BJ (cell line): ENCODE measurements around the gene RTKN2. TPM values are rescaled to one million over a fixed set of nuclear protein-coding genes. Genes with fewer than 3 reads are reported as not detected.

Experiments
- CTCF ChIA-PET: fragments of 350-600 bp; formaldehyde crosslinking; extraction: SDS; loops from one replicate; lab custom pipeline; 2021; ENCODE audit warnings: antibody characterized with exemption, inconsistent platforms; lab: Yijun Ruan, JAX
- POLR2A ChIA-PET: fragments of 300-600 bp; sonication (Branson Sonifier 250); formaldehyde crosslinking; extraction: SDS; loops from one replicate; lab custom pipeline; 2021; ENCODE audit warnings: antibody characterized with exemption; lab: Charles Lee
- DNase-seq: peaks from one replicate; pipeline ENCODE4 v3.0.0-alpha.2; 2011; ENCODE audit warnings: low read depth
- H3K27me3 ChIP-seq: 2 replicates; pipeline ENCODE4 v1.6.0; 2011; ENCODE audit warnings: low read length; ENCODE audit not compliant: control insufficient read depth, insufficient read depth
- H3K36me3 ChIP-seq: 2 replicates; pipeline ENCODE4 v1.5.1; 2011; ENCODE audit warnings: low read length; ENCODE audit not compliant: control insufficient read depth, insufficient read depth
- H3K4me3 ChIP-seq: 2 replicates; pipeline ENCODE4 v1.5.1; 2011; ENCODE audit warnings: low read depth, mild to moderate bottlenecking, control low read depth, low read length
- CTCF ChIP-seq: IDR thresholded peaks from 2 replicates; pipeline ENCODE4 v1.5.1; 2011; ENCODE audit warnings: low read depth, mild to moderate bottlenecking, control low read depth, inconsistent platforms, low read length, moderate library complexity; ENCODE audit not compliant: insufficient read depth
- polyA plus RNA-seq: library from polyadenylated mRNA; depleted of rRNA; stranded (reverse); fragments of >200 nt; gene quantifications from 2 replicates; pipeline ENCODE4 v1.2.3, GENCODE V29; 2011

Gene RTKN2
- polyA plus RNA-seq, 1 experiment: 1.5 TPM

- Histone ChIP-seq H3K4me3 (no peak overlapping the region), H3K36me3 (no peaks in the 10 kb centered on the region), H3K27me3 (no peaks in the 10 kb centered on the region)
- ChIA-PET POLR2A (no interaction called here), CTCF (interaction anchor here (1.3 kb wide), 1 partner anchor 21 kb away, joined by 3 read pairs; no protein-coding TSS in a partner anchor)
- no peak for DNase-seq
- no peak for TF ChIP-seq CTCF
These were observed 81.5 kb downstream of the RTKN2 start for GRCh38 chr10:62186999-62187675.

GRCh38 chr10:62185919-62186692 is 82.5 kb downstream of the RTKN2 start:
- ChIA-PET POLR2A (no interaction called here), CTCF (no interaction called here)
- no peak for TF ChIP-seq CTCF
- no peak for DNase-seq
- Histone ChIP-seq H3K36me3 (no peaks in the 10 kb centered on the region), H3K4me3 (no peak overlapping the region), H3K27me3 (no peaks in the 10 kb centered on the region)

- ChIA-PET CTCF (no interaction called here), POLR2A (no interaction called here)
These were observed 84.5 kb downstream of the RTKN2 start for GRCh38 chr10:62183857-62184795.

GRCh38 chr10:62183442-62183841 is 85.2 kb downstream of the RTKN2 start:
- POLR2A ChIA-PET: no interaction called here
- H3K27me3 ChIP-seq: no peaks in the 10 kb centered on the region
- no peak overlapping the region for H3K4me3 ChIP-seq
- no peaks in the 10 kb centered on the region for H3K36me3 ChIP-seq
- CTCF ChIA-PET: no interaction called here
- DNase-seq: no peak
- no peak for TF ChIP-seq CTCF

More at GRCh38 chr10:62183857-62184795, 84.5 kb downstream of the RTKN2 start:
- TF ChIP-seq CTCF: no peak
- Histone ChIP-seq H3K27me3 (no peaks in the 10 kb centered on the region), H3K4me3 (no peak overlapping the region), H3K36me3 (no peaks in the 10 kb centered on the region)
- DNase-seq: no peak
